GM18868 (cell line): Measurements from ENCODE around the gene CD302.
A peak's percentile ranks its signal among the peaks of the same experiment; 100 is the strongest.
"Not testable (repeated sequence)": the region's sequence is repeated elsewhere in the genome, so short reads cannot be mapped to it uniquely, and the experiment has no call there.

Experiments used
- ATAC-seq: cut with Tn5 transposase; IDR thresholded peaks from one replicate; pipeline ENCODE4 v1.9.1; 2021; ENCODE audit warnings: mild to moderate bottlenecking, moderate library complexity; ENCODE audit not compliant: unreplicated experiment

CD302 gene

DNA sequence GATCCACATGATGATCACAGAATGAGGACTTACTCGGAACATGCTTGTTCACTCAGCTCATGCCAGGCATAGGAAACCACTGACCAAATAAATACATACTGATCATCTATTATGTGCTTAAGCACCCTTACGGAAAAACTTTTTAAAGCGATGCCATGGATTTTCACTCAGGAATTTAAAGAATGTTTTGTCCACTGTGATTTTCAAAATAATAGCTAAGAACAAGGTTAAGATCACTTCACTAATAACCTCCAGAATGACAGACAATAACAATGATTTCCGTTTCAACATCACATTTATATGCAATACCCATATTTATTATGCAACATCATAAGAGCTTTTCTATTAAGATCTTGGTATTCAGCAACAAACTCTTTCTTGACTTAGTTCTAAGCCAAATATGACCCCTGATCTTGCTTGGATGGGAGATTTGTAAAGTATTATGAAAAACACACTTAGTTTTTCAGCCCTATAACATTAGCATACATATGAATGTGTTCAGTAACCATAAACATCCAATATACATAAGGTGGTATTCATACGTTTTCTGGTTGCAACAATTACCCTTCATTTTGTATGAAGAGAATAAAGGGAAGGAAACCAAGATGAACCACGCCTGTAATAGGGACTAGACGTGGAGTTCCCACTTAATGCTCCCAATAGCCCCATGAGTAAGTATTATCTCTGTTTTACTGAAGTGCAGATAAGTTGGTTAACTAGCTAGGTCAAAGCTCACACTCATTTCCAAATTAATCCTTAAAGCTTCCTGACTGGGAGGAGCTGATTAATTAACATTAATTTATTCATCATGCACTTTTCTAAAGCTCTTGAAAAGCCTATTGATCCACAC is 1.9 kb downstream of the CD302 start:
- no peak for ATAC-seq

DNA sequence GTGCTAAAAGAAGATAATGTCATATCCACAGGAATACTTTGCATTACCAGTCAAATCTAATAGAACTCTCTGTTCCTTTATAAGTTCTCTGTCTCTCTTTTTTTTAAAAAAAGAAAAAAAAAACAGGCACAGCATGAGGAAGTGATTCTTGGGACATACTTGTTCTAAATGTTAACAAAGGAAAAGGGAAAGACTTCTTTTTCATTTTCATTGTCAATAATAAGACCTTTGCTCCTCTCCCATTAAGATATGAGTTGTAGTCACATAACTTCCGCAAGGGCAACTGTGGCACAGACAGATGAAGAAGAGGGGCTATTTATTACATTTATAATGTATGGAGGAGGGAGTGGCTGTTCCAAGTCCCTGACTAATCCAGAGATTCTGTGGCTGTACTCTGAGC is 4.7 kb downstream of the CD302 start:
- ATAC-seq = no peak

DNA sequence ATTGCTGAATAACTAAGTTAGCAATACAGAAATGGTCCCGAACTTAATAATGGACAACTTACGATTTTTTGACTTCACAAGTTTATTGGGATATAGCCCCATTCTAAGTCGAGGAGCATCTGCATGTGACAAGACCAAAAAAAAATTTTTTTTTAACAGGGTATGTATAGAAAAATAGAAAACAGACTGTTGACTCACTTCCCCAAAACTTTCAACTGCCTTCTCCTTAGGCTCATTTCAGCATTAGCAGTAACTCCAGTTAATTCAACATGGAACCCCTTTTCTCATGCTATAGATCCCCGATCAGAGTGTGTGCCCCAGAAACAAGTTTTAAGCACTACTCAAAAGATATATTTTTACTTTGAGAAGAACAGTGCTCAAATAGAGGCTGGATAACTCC is 5.4 kb downstream of the CD302 start:
- ATAC-seq = no peak

DNA sequence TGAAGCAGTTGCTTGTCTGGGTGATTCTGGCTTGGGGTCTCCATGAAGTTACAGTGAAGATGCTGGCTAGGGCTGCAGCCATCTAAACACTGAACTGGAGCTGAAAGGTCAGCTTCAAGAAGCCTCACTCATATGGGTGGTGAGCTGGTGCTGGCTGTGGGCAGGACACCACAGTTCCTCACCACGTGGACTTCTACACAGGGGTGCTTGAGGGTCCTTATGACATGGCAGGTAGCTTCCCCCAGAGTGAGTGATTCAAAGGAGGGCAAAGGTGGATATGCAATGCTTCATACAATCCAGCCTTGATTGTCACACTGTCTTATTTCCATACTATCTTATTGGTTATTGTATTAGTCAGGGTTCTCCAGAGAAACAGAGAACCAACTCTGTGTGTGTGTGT is 6.0 kb downstream of the CD302 start:
- ATAC-seq = no peak

DNA sequence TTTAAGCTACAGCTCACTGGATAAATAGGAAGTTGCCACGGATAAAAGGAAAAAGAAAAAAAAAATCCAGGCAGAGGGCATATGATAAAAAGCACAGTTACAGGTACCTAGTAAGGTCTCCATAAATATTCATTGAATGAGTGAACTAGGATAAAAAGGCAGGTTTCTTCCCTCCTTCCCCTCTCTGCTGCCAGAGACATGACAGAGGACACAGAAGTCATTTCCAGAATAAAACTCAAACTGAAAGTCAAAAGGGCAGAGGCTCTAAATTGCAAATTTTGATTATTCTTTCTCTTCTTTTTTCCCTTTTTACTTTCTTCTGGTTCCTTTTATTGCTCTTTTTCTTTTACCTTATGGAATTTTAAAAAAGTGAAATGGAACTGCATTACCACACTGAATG is 7.7 kb downstream of the CD302 start:
- ATAC-seq = peak; percentile 64

DNA sequence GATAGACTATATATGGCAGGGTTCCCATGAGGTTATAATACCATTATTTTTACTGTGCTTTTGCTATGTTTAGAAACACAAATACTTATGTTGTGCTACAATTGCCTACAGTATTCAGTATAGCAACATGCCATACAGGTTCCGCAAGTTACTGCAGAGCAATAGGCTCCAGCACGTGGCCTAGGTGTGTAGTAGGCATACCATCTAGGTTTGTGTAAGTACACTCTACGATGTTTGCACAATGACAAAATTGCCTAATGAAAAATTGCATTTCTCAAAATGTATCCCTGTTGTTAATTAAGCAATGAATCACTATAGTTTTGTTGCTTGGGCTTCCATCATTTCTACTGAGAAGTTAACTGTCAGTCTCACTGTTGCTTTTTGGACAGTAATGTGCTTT is 9.8 kb downstream of the CD302 start:
- no peak for ATAC-seq

DNA sequence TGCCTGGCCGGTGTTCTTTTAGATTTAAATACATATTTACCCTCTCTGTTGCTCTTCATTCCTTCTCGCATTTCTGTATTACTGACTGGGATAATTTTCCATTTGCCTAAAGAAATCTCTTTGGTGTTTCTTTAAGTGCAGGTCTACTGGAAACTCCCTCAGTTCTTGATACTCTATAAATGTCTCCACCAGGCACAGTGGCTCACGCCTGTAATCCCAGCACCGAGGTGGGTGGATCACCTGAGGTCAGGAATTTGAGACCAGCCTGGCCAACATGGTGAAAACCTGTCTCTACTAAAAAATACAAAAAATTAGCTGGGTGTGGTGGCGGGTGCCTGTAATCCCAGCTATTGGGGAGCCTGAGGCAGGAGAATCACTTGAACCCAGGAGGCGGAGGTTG is 10.4 kb downstream of the CD302 start:
- not testable (repeated sequence) for ATAC-seq

DNA sequence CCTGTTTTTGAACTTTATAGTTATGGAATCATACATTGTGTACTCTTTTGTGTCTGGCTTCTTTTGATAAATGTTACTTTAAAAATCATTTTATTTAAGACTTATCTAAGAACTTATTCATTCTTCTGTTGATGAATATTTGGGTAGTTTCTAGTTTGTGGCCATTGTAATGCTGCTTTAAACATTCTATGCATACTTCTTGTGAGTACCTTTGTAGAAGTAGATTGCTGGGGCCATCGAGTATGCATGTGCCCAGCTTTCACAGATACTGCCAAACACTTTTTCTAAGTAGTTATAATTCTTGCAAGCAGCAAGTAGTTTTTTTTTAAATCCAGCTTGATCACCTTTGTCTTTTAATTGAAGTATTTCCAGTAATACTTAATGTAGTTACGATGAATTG is 11.1 kb downstream of the CD302 start:
- no peak for ATAC-seq

DNA sequence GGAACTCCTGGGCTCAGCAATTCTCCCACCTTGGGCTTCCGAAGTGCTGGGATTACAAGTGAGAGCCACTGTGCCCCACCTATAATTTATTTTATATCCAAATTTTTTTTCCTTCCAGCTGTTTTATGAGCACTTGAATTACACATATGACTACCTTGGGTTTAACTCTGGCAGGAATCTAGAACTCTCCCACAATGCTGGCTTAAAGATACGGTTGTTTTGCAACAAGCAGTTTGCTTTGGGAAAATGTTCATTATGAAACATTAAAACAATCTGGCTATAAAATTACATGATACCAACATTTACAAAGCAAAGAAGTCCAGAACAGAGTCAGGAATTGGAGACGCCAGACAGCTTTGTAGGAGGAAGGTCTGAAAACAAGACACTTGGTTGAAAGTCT is 12.8 kb downstream of the CD302 start:
- ATAC-seq = no peak

DNA sequence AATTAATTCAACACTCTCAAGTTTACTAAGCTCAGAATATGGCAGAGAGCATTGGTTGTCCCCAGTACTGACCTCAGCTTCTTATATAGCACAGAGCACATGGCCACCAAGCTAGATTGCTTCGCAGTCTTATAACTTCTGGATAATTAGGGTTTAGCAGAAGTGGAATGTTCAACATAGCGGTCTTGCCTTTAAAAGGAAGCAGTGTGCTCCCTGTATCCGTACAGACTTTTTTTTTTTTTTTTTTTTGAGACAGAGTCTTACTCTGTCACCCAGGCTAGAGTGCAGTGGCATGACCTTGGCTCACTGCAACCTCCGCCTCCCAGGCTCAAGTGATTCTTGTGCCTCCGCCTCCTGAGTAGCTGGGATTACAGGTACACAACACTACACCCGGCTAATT is 13.3 kb downstream of the CD302 start:
- ATAC-seq = not testable (repeated sequence)

DNA sequence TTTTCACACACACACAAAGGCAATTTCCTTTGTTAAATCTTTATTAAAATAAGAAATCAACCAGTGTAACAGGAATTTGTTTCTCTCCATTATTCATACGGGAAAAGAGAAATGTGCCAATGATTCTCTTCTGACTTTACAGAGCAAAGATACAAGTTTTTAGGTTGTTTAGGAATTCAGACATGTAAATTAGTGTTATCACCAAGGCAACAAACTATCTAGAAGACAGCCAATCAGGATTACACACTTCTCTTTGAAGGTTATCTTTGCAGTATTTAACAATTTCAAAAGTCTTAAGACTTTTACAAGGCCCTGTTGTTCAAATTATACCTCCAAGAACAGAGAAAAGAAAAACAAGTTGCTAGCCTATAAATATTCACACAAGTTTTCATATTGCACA is 14.5 kb downstream of the CD302 start:
- ATAC-seq = no peak

DNA sequence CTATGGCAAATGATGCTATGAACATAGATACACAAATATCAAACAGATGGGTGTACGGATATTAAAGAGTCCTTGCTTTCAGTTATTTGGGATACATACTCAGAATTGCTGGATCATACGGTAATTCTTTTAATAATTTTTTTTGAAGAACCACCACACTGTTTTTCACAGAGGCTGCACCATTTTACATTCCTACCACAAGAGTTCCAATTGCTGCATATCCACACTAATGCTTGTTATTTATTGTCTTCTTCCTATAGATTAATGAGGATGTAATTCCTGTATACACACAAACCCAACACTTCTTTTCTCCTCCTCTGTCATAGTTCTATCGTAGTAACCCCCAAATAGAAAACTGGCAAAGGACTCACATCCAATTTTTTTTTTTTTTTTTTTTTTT is 21.7 kb downstream of the CD302 start:
- ATAC-seq = no peak

DNA sequence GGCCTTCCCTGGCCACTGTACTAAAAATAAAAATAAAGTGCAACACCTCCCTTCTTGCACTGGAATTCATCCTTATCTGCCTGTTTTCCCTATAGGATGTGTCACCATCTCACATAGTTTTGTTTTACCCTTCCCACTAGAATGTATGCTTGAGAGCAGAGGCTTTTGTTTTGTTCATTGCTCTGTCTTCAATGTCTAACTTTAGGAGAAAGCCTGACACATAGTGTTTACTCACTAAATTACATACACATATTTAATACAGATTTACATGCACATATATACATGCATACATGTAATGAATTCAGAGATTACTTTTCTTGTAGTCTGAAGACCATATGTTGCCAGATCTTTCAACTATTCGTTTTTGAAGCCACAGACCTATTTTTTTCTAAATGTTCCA is 23.0 kb downstream of the CD302 start:
- ATAC-seq = no peak

DNA sequence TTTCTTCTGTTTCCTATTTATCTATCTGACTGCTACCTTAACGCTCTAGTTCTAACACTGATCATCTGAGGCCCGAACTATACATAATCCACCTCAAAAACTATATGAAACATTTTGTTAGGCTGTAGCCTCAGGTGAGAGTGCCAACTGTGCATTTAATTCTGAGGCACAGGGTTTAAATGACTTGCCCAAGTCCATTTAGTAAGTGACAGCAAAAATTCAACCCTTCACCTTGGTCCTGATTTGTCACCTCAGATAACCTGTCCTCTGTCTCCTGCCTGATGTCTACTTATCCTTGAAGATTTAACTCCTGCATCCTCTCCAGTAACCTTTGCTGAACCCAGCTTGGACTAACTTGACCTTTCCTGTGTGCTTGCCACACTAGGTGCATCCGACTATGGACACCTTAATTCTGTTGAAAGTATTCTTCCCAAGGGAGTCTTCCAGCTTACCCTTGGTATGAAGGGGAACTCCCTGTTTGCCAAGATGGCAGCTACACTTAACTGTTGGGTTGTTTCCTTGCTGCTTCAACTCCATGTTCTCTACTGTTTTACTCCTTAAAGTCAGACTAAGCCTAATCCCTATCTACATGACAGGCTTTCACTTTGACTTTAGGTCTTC is 23.5 kb downstream of the CD302 start:
- ATAC-seq = no peak

DNA sequence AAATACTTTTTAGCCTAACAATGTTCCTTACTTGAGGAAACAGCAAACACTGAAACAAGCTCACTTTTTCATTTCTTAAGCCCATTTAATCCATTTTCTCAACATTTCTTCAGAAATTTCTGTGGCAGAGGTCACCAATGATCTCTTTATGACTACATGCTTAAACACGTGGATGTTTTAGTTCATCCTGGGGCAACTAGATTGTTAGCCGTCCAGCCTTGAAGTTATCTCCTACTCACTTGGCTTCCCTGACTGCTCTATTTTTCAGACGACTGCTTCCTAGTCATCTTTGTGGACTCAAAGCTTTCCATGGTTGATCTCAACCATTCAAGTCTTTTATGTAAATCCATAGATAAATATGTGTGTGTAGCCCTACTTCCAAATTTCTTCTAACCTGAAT is 24.1 kb downstream of the CD302 start:
- no peak for ATAC-seq

DNA sequence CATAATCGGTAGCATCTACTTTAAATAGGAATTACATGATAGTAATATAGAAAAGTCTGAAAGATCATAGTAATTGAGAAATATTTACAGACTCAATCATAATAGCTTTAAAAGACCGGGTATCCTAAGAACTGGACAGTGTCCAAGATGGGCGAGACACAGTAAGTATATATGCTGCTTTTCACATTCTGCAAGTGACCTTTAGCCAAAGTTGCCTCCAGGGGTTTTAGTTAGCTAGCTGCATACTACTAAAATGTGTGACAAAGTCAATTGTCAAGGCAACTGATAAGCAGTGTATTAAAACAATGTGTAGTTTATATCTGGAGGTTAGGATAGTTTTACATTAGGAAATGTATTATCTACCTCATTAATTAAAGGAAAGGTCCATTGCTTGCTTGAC is 24.6 kb downstream of the CD302 start:
- ATAC-seq = no peak

DNA sequence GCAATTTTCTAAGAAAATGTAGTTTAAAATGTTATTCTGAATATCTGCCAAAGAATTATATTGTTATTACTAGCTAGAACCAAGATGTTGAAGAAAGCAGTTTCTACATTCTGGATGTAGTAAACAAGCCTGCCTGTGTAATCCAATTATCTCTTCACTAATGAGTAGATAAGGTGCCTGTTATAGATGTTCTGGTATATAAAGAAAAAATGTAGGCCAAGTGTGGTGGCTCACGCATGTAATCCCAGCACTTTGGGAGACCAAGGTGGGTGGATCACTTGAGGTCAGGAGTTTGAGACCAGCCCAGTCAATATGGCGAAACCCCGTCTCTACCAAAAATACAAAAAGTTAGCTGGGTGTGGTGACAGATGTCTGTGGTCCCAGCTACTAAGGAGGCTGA is 28.9 kb downstream of the CD302 start:
- ATAC-seq = no peak

DNA sequence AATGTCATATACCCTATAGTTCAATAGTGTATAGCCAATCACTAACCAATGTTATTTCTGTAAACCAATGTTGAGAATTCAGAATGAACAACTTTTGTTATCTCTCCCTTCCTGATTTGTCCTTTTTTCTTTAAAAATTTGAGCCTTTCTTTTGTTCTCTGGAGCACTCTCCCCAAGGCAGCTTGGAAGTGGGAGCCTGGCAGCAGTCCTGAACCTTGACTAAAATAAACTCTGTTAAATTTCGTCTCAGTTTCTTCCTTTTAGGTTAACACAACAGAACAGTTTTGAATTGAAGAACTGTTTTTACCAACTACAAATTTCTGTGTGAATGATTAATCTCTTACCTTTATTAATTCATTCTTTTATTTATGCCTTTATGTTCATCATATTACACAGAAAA is 35.9 kb downstream of the CD302 start:
- no peak for ATAC-seq

DNA sequence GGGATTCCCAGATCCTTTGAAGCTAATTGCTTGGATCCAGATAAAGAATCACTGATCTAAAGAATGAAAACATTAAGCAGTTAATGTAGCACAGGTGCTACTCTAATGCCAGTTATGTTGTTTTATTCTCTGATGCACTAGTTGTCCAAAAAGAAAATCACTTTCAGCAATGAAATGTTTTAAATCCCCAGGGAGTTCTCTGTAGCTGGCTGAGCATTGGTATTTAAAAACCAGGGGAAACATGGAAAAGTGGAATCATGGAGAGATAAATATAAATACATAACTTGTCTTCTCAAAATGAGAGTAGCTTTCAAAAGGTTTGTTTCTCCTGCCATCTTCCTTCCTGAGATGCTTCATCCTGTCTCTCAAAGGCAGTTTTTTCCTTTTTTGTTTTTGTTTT is 37.7 kb downstream of the CD302 start:
- no peak for ATAC-seq

DNA sequence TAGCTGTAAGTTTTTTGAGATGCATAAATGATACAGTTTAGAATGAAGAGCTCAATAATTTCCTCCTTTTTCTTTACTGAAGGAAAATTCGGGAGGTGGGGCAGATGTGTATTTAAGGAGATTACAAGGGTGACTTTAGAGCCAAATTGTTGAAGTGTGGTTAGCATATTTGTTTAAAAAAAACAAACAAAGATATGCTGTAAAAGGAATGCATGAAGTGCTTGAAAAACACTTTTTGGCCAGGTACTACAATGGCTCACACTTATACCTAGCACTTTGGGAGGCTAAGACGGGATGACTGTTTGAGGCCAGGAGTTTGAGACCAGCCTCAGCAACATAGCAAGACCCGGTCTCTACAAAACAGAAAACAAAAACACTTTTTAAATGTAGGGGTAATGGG is 38.4 kb downstream of the CD302 start:
- no peak for ATAC-seq

DNA sequence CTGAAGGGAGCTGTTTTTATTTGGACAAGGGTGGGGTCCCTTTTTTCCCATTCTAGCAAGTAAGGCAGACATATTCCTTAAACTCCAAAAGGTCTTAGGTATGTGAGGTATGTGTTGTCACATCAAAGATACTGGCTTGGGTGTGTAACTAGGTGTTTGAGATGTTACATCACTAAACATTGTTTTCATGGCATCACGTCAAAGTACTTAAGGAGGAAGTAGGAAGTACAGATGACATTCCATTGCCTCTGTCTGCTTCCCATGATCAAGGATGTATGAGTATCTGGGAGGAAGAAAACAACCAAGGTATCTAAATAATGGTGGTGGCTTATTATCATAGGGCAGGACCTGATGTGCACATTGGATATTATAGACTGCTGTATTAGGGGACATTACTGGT is 39.3 kb downstream of the CD302 start:
- ATAC-seq = no peak

DNA sequence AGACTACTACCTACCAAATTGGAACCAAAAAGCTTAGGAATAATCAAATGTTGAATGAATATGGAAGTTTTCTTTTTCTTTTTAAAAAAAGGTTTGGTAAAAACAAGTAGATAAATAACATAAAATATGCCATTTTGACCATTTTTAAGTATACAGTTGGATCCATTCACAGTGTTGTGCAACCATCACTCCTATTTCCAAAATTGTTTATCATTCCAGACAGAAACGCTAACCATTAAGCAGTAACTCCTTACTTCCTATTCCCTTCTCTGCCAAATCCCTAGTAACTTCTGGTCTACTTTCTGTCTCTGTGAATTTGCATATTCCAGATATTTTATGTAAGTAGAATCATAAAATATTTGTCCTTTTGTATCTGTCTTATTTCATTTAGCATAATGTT is 39.8 kb downstream of the CD302 start:
- no peak for ATAC-seq

DNA sequence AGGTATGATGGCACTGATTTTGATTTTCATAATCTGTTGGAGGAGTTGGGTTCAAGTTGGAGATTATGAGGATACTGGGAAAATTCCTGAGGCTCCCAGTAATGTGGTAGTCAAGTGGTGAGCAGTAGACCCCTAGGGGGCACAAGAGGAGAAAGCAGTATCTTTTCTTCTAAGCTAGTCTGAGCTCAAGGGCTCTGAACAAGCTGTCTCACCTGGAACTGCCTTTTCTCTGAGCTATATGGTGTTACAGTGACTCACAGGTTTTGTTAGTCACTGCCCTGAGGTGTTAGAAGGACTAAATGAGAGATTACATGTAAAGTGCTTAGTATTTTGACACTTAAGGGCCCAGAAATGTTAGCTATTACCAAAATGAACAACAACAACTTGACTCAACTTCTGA is 42.2 kb downstream of the CD302 start:
- peak; percentile 41 for ATAC-seq
